ENCODE results near the gene PPP1R9A.
A peak's percentile ranks its signal among the peaks of the same experiment; 100 is the strongest.

PPP1R9A gene

DNA sequence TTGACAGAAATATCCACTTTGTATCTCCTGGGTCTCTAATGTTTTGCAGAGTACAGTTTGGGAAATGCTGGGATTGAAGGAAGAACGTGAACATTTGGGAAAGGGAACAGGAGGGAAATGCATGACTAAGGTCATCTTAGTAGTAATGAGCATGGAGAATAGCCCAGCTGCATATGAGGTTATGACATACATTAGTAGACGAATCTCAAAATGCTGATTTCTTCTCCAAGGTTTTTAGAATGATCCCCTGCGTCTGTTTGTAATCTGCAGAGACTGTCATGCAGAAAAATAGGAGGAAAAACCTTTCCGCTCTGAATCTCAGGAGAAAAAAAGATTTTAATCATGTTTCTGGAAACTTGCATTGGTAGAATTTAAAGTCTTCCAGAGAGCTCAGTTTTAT, 133.6 kb downstream of the PPP1R9A start:
- DNase-seq, result no peak

DNA sequence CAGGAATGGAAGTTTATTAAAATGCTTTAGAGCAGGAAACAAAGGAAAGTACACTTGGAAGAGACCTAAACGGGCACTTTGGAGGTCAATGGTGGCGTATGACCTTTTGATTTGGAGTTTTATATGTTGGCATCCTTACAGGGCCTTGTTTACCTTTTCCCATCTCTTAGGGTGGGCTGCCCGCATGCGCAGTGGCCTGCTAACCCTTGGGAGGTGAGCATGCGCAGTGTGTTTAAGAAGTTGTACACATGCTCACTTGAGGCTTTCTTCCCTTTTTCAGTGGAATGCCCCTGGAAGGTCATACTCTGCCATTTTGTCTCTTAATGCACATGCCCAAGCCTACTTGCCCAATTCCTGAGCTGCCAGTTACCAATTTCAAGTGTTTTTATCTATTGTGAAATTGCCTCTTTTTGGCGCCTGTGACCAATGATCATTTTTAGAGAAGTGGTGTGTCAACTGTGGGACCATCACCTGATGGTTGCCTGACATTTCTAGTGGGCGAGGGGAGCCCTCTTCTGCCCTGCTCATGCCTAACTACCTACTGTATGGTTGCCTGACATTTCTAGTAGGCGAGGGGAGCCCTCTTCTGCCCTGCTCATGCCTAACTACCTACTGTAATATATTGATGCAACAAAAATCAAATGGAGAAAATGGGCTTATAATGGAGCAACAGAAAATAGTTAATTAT, 138.0 kb downstream of the PPP1R9A start:
- H3K27ac ChIP-seq, result no peak overlapping the region
- no peak overlapping the region for H3K4me3 ChIP-seq
- TF ChIP-seq, protein P1, sequence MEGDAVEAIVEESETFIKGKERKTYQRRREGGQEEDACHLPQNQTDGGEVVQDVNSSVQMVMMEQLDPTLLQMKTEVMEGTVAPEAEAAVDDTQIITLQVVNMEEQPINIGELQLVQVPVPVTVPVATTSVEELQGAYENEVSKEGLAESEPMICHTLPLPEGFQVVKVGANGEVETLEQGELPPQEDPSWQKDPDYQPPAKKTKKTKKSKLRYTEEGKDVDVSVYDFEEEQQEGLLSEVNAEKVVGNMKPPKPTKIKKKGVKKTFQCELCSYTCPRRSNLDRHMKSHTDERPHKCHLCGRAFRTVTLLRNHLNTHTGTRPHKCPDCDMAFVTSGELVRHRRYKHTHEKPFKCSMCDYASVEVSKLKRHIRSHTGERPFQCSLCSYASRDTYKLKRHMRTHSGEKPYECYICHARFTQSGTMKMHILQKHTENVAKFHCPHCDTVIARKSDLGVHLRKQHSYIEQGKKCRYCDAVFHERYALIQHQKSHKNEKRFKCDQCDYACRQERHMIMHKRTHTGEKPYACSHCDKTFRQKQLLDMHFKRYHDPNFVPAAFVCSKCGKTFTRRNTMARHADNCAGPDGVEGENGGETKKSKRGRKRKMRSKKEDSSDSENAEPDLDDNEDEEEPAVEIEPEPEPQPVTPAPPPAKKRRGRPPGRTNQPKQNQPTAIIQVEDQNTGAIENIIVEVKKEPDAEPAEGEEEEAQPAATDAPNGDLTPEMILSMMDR (IDR thresholded peaks at IDR 0.05), result peak in 1 of 2 experiments; percentile 29
- H3K4me1 ChIP-seq, result no peaks in the 10 kb centered on the region
- H3K27me3 ChIP-seq, result no peaks in the 10 kb centered on the region
- no peak for DNase-seq
- H3K9me3 ChIP-seq, result no peaks in the 10 kb centered on the region
- no peaks in the 10 kb centered on the region for H3K36me3 ChIP-seq
- intact Hi-C loops (cut with DNase I; ENCODE audit: low total_unique reads), result no loop called here

More for the DNA sequence above, 133.6 kb downstream of the PPP1R9A start:
- no peak overlapping the region for H3K27ac ChIP-seq
- H3K4me3 ChIP-seq, result no peak overlapping the region
- H3K4me1 ChIP-seq, result no peaks in the 10 kb centered on the region
- intact Hi-C loops (cut with DNase I; ENCODE audit: low total_unique reads), result no loop called here
- no peaks in the 10 kb centered on the region for H3K36me3 ChIP-seq
- TF ChIP-seq, protein P1 (IDR thresholded peaks at IDR 0.05), result no peak
- H3K27me3 ChIP-seq, result no peaks in the 10 kb centered on the region
- H3K9me3 ChIP-seq, result no peaks in the 10 kb centered on the region

GRCh38 chr7:95046494-95047240, 139.3 kb downstream of the PPP1R9A start:
- H3K27me3 ChIP-seq, result no peaks in the 10 kb centered on the region
- H3K9me3 ChIP-seq, result no peaks in the 10 kb centered on the region
- intact Hi-C loops (cut with DNase I; ENCODE audit: low total_unique reads), result no loop called here
- no peaks in the 10 kb centered on the region for H3K36me3 ChIP-seq
- H3K4me1 ChIP-seq, result no peaks in the 10 kb centered on the region
- H3K27ac ChIP-seq, result no peak overlapping the region
- TF ChIP-seq, protein P1 (IDR thresholded peaks at IDR 0.05), result no peak
- no peak for DNase-seq
- no peak overlapping the region for H3K4me3 ChIP-seq

- H3K27me3 ChIP-seq, result no peaks in the 10 kb centered on the region
- H3K4me3 ChIP-seq, result no peak overlapping the region
- DNase-seq, result no peak
- no peaks in the 10 kb centered on the region for H3K9me3 ChIP-seq
- no peak overlapping the region for H3K27ac ChIP-seq
- no peaks in the 10 kb centered on the region for H3K36me3 ChIP-seq
- TF ChIP-seq, protein P1 (IDR thresholded peaks at IDR 0.05), result no peak
- no peaks in the 10 kb centered on the region for H3K4me1 ChIP-seq
- intact Hi-C loops (cut with DNase I; ENCODE audit: low total_unique reads), result no loop called here
These were observed 139.9 kb downstream of the PPP1R9A start for GRCh38 chr7:95047291-95047690.

- Histone ChIP-seq H3K27me3 (no peaks in the 10 kb centered on the region), H3K9me3 (no peaks in the 10 kb centered on the region), H3K27ac (no peak overlapping the region), H3K4me1 (no peaks in the 10 kb centered on the region), H3K36me3 (no peaks in the 10 kb centered on the region), H3K4me3 (no peak overlapping the region)
- no peak for DNase-seq
- TF ChIP-seq, protein P1 (IDR thresholded peaks at IDR 0.05), result no peak
- intact Hi-C loops (cut with DNase I; ENCODE audit: low total_unique reads), result no loop called here
These were observed 145.2 kb downstream of the PPP1R9A start for GRCh38 chr7:95052566-95053094.
